ENCODE measurements around the gene GNB1L. TPM values are rescaled to one million over a fixed set of nuclear protein-coding genes. Genes with fewer than 3 reads are reported as not detected.
A peak's percentile ranks its signal among the peaks of the same experiment; 100 is the strongest.

The GNB1L gene
- total RNA-seq, 1 donor from 2014 or later = 3.0 TPM

GRCh38 chr22:19875531-19876313 lies 21.0 kb upstream of the GNB1L start:
- DNase-seq (ENCODE audit: low spot score) = peak; percentile 1
- Histone ChIP-seq H4K20me1 (ENCODE audit: low read depth) (peaks cover 13% of the 10 kb centered on the region), H3K27ac (no peak overlapping the region), H3K9ac (no peak overlapping the region), H3K4me2 (no peak overlapping the region), H3F3A (ENCODE audit: low read depth) (peaks cover 13% of the 10 kb centered on the region), H3K4me1 (peaks cover 16% of the 10 kb centered on the region), H3K4me3 (no peak overlapping the region), H3K36me3 (no peaks in the 10 kb centered on the region), H2AFZ (replicated peaks) (no peak overlapping the region), H3K27me3 (peaks cover 7% of the 10 kb centered on the region), H3K9me3 (ENCODE audit: low read depth) (no peaks in the 10 kb centered on the region), H3K79me2 (ENCODE audit: low read depth) (no peaks in the 10 kb centered on the region)
- Mint-ChIP-seq H3K36me3 (no peaks in the 10 kb centered on the region), H3K4me1 (peaks cover 31% of the 10 kb centered on the region), H3K9me3 (no peaks in the 10 kb centered on the region), H3K4me3 (no peak overlapping the region), H3K27me3 (ENCODE audit: insufficient read depth, low read depth) (no peaks in the 10 kb centered on the region), H3K27ac (no peak overlapping the region)
- TF ChIP-seq EZH2phosphoT487 (IDR thresholded peaks at IDR 0.05) = no peak
- TF ChIP-seq EZH2 (IDR thresholded peaks at IDR 0.05) = no peak
- no peak for TF ChIP-seq CTCF (IDR thresholded peaks at IDR 0.05)

GRCh38 chr22:19875061-19875530 lies 20.4 kb upstream of the GNB1L start:
- Histone ChIP-seq H3K27ac (no peak overlapping the region), H3K9me3 (ENCODE audit: low read depth) (no peaks in the 10 kb centered on the region), H3F3A (ENCODE audit: low read depth) (peaks cover 9% of the 10 kb centered on the region), H3K4me2 (no peak overlapping the region), H2AFZ (replicated peaks) (no peak overlapping the region), H3K9ac (no peak overlapping the region), H4K20me1 (ENCODE audit: low read depth) (peaks cover 13% of the 10 kb centered on the region), H3K4me3 (no peak overlapping the region), H3K4me1 (peaks cover 11% of the 10 kb centered on the region), H3K79me2 (ENCODE audit: low read depth) (no peaks in the 10 kb centered on the region), H3K27me3 (peaks cover under 1% of the 10 kb centered on the region), H3K36me3 (no peaks in the 10 kb centered on the region)
- no peak overlapping the region for H3K4me3 Mint-ChIP-seq
- TF ChIP-seq CTCF (IDR thresholded peaks at IDR 0.05) (no peak), EZH2 (IDR thresholded peaks at IDR 0.05) (no peak), EZH2phosphoT487 (IDR thresholded peaks at IDR 0.05) (no peak)
- no peaks in the 10 kb centered on the region for H3K9me3 Mint-ChIP-seq
- no peak overlapping the region for H3K27ac Mint-ChIP-seq
- H3K27me3 Mint-ChIP-seq (ENCODE audit: insufficient read depth, low read depth) = no peaks in the 10 kb centered on the region
- DNase-seq (ENCODE audit: low spot score) = no peak
- H3K4me1 Mint-ChIP-seq = peaks cover 25% of the 10 kb centered on the region
- no peaks in the 10 kb centered on the region for H3K36me3 Mint-ChIP-seq

GRCh38 chr22:19874307-19875060 lies 19.8 kb upstream of the GNB1L start:
- no peak for TF ChIP-seq EZH2 (IDR thresholded peaks at IDR 0.05)
- no peak for TF ChIP-seq EZH2phosphoT487 (IDR thresholded peaks at IDR 0.05)
- TF ChIP-seq CTCF (IDR thresholded peaks at IDR 0.05) = no peak
- H3K79me2 ChIP-seq (ENCODE audit: low read depth) = no peaks in the 10 kb centered on the region
- no peak overlapping the region for H3K4me3 Mint-ChIP-seq
- H3K27me3 ChIP-seq = no peaks in the 10 kb centered on the region
- no peak overlapping the region for H3K4me3 ChIP-seq
- H3K9ac ChIP-seq = no peak overlapping the region
- H3F3A ChIP-seq (ENCODE audit: low read depth) = peaks cover 9% of the 10 kb centered on the region
- DNase-seq (ENCODE audit: low spot score) = peak; percentile 88
- peaks cover 11% of the 10 kb centered on the region for H3K4me1 ChIP-seq
- no peak overlapping the region for H3K27ac ChIP-seq
- peaks cover 13% of the 10 kb centered on the region for H4K20me1 ChIP-seq (ENCODE audit: low read depth)
- H3K36me3 ChIP-seq = no peaks in the 10 kb centered on the region
- no peaks in the 10 kb centered on the region for H3K27me3 Mint-ChIP-seq (ENCODE audit: insufficient read depth, low read depth)
- H3K27ac Mint-ChIP-seq = peak overlapping the region; percentile 37
- H3K9me3 Mint-ChIP-seq = no peaks in the 10 kb centered on the region
- H3K36me3 Mint-ChIP-seq = no peaks in the 10 kb centered on the region
- no peak overlapping the region for H3K4me2 ChIP-seq
- peaks cover 23% of the 10 kb centered on the region for H3K4me1 Mint-ChIP-seq
- H3K9me3 ChIP-seq (ENCODE audit: low read depth) = no peaks in the 10 kb centered on the region
- H2AFZ ChIP-seq (replicated peaks) = no peak overlapping the region

Data from neural progenitor cell (in vitro differentiated cells).